ENCODE measurements around the gene CLIC5.

The CLIC5 gene

GRCh38 chr6:45882671-45883070 is 133.0 kb downstream of the CLIC5 start:
- H3F3A ChIP-seq (ENCODE audit: insufficient read depth, low read length): no peaks in the 10 kb centered on the region
- H3K79me2 ChIP-seq (ENCODE audit: insufficient read depth, low read length): no peaks in the 10 kb centered on the region
- no peaks in the 10 kb centered on the region for H3K27me3 ChIP-seq (ENCODE audit: insufficient read depth, low read length)
- no peak overlapping the region for H3K4me2 ChIP-seq (ENCODE audit: low read length)
- no peaks in the 10 kb centered on the region for H3K9me3 ChIP-seq (ENCODE audit: low read length)
- H3K4me3 ChIP-seq (ENCODE audit: low read depth, low read length, poor library complexity, severe bottlenecking): no peak overlapping the region
- no peak overlapping the region for H3K27ac ChIP-seq (ENCODE audit: low read depth, low read length, poor library complexity, severe bottlenecking)
- H4K20me1 ChIP-seq (ENCODE audit: insufficient read depth, low read length): no peaks in the 10 kb centered on the region
- H3K9me2 ChIP-seq (ENCODE audit: low read depth, low read length): no peaks in the 10 kb centered on the region
- TF ChIP-seq CTCF (IDR thresholded peaks at IDR 0.05; ENCODE audit: low read length) (no peak), EZH2 (IDR thresholded peaks at IDR 0.05; ENCODE audit: borderline replicate concordance, low read length) (no peak)
- no peak overlapping the region for H3K9ac ChIP-seq (ENCODE audit: low read length)
- H3K4me1 ChIP-seq (ENCODE audit: insufficient read depth, low read length, severe bottlenecking): no peaks in the 10 kb centered on the region
- H3K36me3 ChIP-seq (ENCODE audit: insufficient read depth, low read length): no peaks in the 10 kb centered on the region
- no peak overlapping the region for H2AFZ ChIP-seq (ENCODE audit: low read length)

- Histone ChIP-seq H3K4me2 (ENCODE audit: low read length) (no peak overlapping the region), H2AFZ (ENCODE audit: low read length) (no peak overlapping the region), H3K79me2 (ENCODE audit: insufficient read depth, low read length) (no peaks in the 10 kb centered on the region), H3K4me3 (ENCODE audit: low read depth, low read length, poor library complexity, severe bottlenecking) (no peak overlapping the region), H3F3A (ENCODE audit: insufficient read depth, low read length) (no peaks in the 10 kb centered on the region), H3K9ac (ENCODE audit: low read length) (no peak overlapping the region), H3K27me3 (ENCODE audit: insufficient read depth, low read length) (no peaks in the 10 kb centered on the region), H3K9me2 (ENCODE audit: low read depth, low read length) (no peaks in the 10 kb centered on the region), H3K36me3 (ENCODE audit: insufficient read depth, low read length) (no peaks in the 10 kb centered on the region), H3K9me3 (ENCODE audit: low read length) (no peaks in the 10 kb centered on the region), H4K20me1 (ENCODE audit: insufficient read depth, low read length) (no peaks in the 10 kb centered on the region), H3K4me1 (ENCODE audit: insufficient read depth, low read length, severe bottlenecking) (no peaks in the 10 kb centered on the region), H3K27ac (ENCODE audit: low read depth, low read length, poor library complexity, severe bottlenecking) (no peak overlapping the region)
- TF ChIP-seq CTCF (IDR thresholded peaks at IDR 0.05; ENCODE audit: low read length) (no peak), EZH2 (IDR thresholded peaks at IDR 0.05; ENCODE audit: borderline replicate concordance, low read length) (no peak)
Observed at GRCh38 chr6:45881705-45882467, 133.8 kb downstream of the CLIC5 start.

- Histone ChIP-seq H2AFZ (ENCODE audit: low read length) (no peak overlapping the region), H3K9me3 (ENCODE audit: low read length) (no peaks in the 10 kb centered on the region), H3K4me3 (ENCODE audit: low read depth, low read length, poor library complexity, severe bottlenecking) (no peak overlapping the region), H4K20me1 (ENCODE audit: insufficient read depth, low read length) (no peaks in the 10 kb centered on the region), H3K9ac (ENCODE audit: low read length) (no peak overlapping the region), H3K36me3 (ENCODE audit: insufficient read depth, low read length) (no peaks in the 10 kb centered on the region), H3K27ac (ENCODE audit: low read depth, low read length, poor library complexity, severe bottlenecking) (no peak overlapping the region), H3F3A (ENCODE audit: insufficient read depth, low read length) (no peaks in the 10 kb centered on the region), H3K79me2 (ENCODE audit: insufficient read depth, low read length) (no peaks in the 10 kb centered on the region), H3K4me2 (ENCODE audit: low read length) (no peak overlapping the region), H3K27me3 (ENCODE audit: insufficient read depth, low read length) (no peaks in the 10 kb centered on the region), H3K9me2 (ENCODE audit: low read depth, low read length) (no peaks in the 10 kb centered on the region), H3K4me1 (ENCODE audit: insufficient read depth, low read length, severe bottlenecking) (no peaks in the 10 kb centered on the region)
- no peak for TF ChIP-seq EZH2 (IDR thresholded peaks at IDR 0.05; ENCODE audit: borderline replicate concordance, low read length)
- no peak for TF ChIP-seq CTCF (IDR thresholded peaks at IDR 0.05; ENCODE audit: low read length)
Observed at GRCh38 chr6:45880676-45881075, 135.0 kb downstream of the CLIC5 start.
